A549 (cell line): ENCODE results near the gene ANHX.

ENCODE experiments used
- CBX2 ChIP-seq: fragments of 200-600 bp; sonication (generic); IDR thresholded peaks from 2 replicates; pipeline ENCODE4 v1.6.1; 2016; ENCODE audit warnings: low read depth, mild to moderate bottlenecking, borderline replicate concordance
- CBX8 ChIP-seq: fragments of 200-600 bp; sonication (generic); IDR thresholded peaks from 2 replicates; pipeline ENCODE4 v1.6.1; 2016
- CTCF ChIP-seq: fragments of >200 bp; sonication (Bioruptor Twin); formaldehyde crosslinking; IDR thresholded peaks from 3 replicates; pipeline ENCODE4 v1.5.1; 2016
- FOSL2 ChIP-seq, 2 experiments: fragments of 450-650 bp in 1 of 2; fragments of >200 bp in 1 of 2; sonication (Bioruptor Twin) in 1 of 2; formaldehyde crosslinking; IDR thresholded peaks; 2 replicates each; pipeline versions ENCODE4 v1.5.0 to v1.6.1; 2016 to 2020; ENCODE audit warnings: mild to moderate bottlenecking in 1 of 2, moderate library complexity in 1 of 2
- JUN ChIP-seq, 2 experiments: fragments of >200 bp; sonication (Bioruptor Twin); formaldehyde crosslinking; IDR thresholded peaks; 2 replicates in 1 of 2; 3 replicates in 1 of 2; pipeline ENCODE4 v1.6.1; 2016 to 2017
- MAZ ChIP-seq: fragments of 150-350 bp; IDR thresholded peaks from 2 replicates; pipeline ENCODE4 v1.6.1; 2014; ENCODE audit warnings: antibody characterized with exemption, low read depth, low read length, borderline replicate concordance
- POLR2A ChIP-seq: IDR thresholded peaks from 2 replicates; pipeline ENCODE4 v1.6.1; 2012; ENCODE audit warnings: mild to moderate bottlenecking, low read length
- RAD21 ChIP-seq, 2 experiments: fragments of >200 bp in 1 of 2; sonication (Bioruptor Twin) in 1 of 2; formaldehyde crosslinking in 1 of 2; IDR thresholded peaks in 1 of 2; conservative IDR thresholded peaks in 1 of 2; 2 replicates in 1 of 2; 3 replicates in 1 of 2; pipeline ENCODE4 v1.6.1; 2012 to 2018; ENCODE audit warnings: inconsistent platforms in 1 of 2
- RNF2 ChIP-seq: fragments of 200-600 bp; sonication (generic); IDR thresholded peaks from 2 replicates; pipeline ENCODE4 v1.6.1; 2016; ENCODE audit warnings: low read depth, mild to moderate bottlenecking, antibody characterized with exemption, moderate library complexity, borderline replicate concordance
- TP53 ChIP-seq: fragments of 250-450 bp; sonication (Bioruptor Pico); IDR thresholded peaks from 2 replicates; pipeline ENCODE4 v1.5.0; 2021; ENCODE audit warnings: mild to moderate bottlenecking, moderate library complexity
- USF2 ChIP-seq: fragments of 450-650 bp; IDR thresholded peaks from 2 replicates; pipeline ENCODE4 v1.6.1; 2014; ENCODE audit warnings: antibody characterized with exemption

DNA sequence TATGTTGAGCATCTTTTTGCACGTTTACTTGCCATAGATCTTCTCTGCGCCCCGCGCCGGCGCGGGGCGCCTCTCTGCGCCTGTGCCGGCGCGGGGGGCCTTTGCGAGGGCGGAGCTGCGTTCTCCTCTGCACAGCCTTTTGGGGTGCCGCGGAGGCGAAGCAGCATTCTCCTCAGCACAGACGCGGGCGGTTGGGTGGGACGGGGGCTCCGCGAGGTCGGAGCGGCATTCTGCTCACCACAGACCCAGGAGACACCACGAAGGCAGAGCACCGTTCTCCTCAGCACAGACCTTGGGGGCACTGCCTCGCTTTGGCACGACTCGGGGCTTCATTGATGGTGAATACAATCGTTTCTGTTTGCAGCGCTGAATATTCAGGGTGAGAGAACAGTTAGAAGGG is 28.5 kb upstream of the ANHX start:
- TF ChIP-seq JUN (IDR thresholded peaks at IDR 0.05) (no peak), MAZ (no peak), RNF2 (no peak), CBX8 (no peak), CTCF (no peak), USF2 (no peak), TP53 (no peak), RAD21 (conservative IDR thresholded peaks at IDR 0.05 in 1 of 2, IDR thresholded peaks at IDR 0.05 in 1 of 2) (no peak), FOSL2 (IDR thresholded peaks at IDR 0.05) (no peak), FOSL2 (CRISPR knock-in tag; IDR thresholded peaks at IDR 0.05) (no peak), POLR2A (no peak), CBX2 (no peak)
